Measurements from ENCODE around the gene UBL4B.

GRCh38 chr1:110087812-110088738 lies 24.2 kb upstream of the UBL4B start:
- TF ChIP-seq CTCF (IDR thresholded peaks at IDR 0.05) (peak in 5 of 7 experiments; percentile 52 to 81 (median 60)), EP300 (IDR thresholded peaks at IDR 0.05) (no peak), POLR2A (IDR thresholded peaks at IDR 0.05) (no peak), POLR2AphosphoS5 (IDR thresholded peaks at IDR 0.05) (no peak)

Data from stomach (tissue), 4 donors.